ENCODE measurements around the gene HCRTR1.

The HCRTR1 gene

DNA sequence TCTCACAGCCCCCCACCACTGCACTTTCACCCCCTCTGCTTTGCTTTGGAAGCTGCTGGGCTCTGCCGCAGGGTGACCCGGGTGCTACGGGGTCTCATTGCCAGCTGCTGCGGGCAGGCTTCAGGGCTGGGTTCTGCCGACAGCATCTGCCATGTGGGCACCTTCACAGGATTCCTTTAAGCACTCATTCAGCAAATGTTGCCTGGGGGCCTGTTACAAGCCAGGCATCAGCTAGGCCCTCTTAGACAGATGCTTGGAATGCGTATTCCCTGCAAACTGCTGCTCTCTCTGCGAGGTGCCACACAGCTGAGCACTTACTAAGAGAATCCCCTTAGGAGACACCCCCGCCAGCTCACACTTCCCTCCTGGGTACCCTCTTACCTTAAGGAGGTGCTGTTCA lies 57.1 kb downstream of the HCRTR1 start:
- H3K4ac ChIP-seq (ENCODE audit: low read length): no peak overlapping the region
- H2BK15ac ChIP-seq (ENCODE audit: low read length): peak overlapping the region; percentile 4
- no peak overlapping the region for H3K4me2 ChIP-seq (ENCODE audit: insufficient read depth, low read length, poor library complexity, severe bottlenecking)
- no peak overlapping the region for H2BK5ac ChIP-seq (ENCODE audit: low read length)
- H3K4me3 ChIP-seq (ENCODE audit: low read length in 2 of 2): no peak overlapping the region
- no CpG with 5 or more reads among the region's 8 CpGs for WGBS, 2 donors (ENCODE audit: extremely low coverage in 2 of 2, insufficient read length in 2 of 2, insufficient replicate concordance in 1 of 2)
- no peak overlapping the region for H2BK120ac ChIP-seq (ENCODE audit: low read depth, low read length)
- no peak overlapping the region for H3K9ac ChIP-seq (ENCODE audit: low read depth, low read length, poor library complexity)
- no peak overlapping the region for H4K91ac ChIP-seq (ENCODE audit: low read depth, low read length, poor library complexity)
- H2BK12ac ChIP-seq (ENCODE audit: low read length): no peak overlapping the region
- H3K14ac ChIP-seq (ENCODE audit: low read length): no peak overlapping the region
- H3K36me3 ChIP-seq (replicated peaks in 1 of 2; ENCODE audit: control insufficient read depth in 2 of 2, insufficient read depth in 2 of 2, low read length in 2 of 2): no peaks in the 10 kb centered on the region
- peaks cover 0 to 5% of the 10 kb centered on the region in 2 donors for H3K4me1 ChIP-seq (ENCODE audit: control insufficient read depth in 2 of 2, insufficient read depth in 1 of 2, low read depth in 1 of 2, low read length in 2 of 2)
- H3K18ac ChIP-seq (ENCODE audit: low read length): no peak overlapping the region
- H2AFZ ChIP-seq (ENCODE audit: low read length): no peak overlapping the region
- no peak overlapping the region for H3K23ac ChIP-seq (ENCODE audit: low read depth, low read length, poor library complexity)
- H3K79me1 ChIP-seq (ENCODE audit: low read depth, low read length): no peaks in the 10 kb centered on the region
- H2AK5ac ChIP-seq (ENCODE audit: low read depth, low read length): peak overlapping the region; percentile 54
- H3K27me3 ChIP-seq (ENCODE audit: control insufficient read depth in 3 of 3, insufficient read depth in 3 of 3, low read depth in 1 of 3, low read length in 3 of 3): peaks cover 0 to 78% (median 0%) of the 10 kb centered on the region in 3 experiments
- no peak for DNase-seq (ENCODE audit: low spot score)
- no peaks in the 10 kb centered on the region for H3K9me3 ChIP-seq (replicated peaks in 1 of 2; ENCODE audit: control insufficient read depth in 2 of 2, insufficient read depth in 1 of 2, low read depth in 1 of 2, low read length in 2 of 2)
- no peak overlapping the region for H3K27ac ChIP-seq (replicated peaks; ENCODE audit: low read length)
- H4K8ac ChIP-seq (ENCODE audit: low read depth, low read length): no peak overlapping the region

DNA sequence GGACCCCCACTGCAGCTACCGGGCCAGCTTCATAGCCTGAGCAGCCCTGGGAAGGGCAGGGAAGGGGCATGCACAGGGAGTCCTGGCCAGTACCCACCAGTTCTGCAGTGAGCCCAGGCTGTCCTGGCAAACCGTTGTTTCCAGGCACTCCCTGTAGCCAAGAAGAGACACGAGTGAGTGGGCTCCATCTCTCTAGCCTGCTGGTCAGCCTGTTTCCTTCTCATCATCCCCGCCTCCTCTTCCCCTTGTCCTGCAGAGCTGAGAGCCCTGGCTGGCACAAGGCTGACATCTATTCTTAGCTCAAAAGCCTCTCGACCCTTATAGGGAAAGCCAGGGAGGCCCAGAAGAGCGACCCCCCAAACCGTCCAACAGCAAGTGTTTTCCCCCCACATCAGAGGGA lies 57.7 kb downstream of the HCRTR1 start:
- Histone ChIP-seq H3K4me1 (ENCODE audit: control insufficient read depth in 2 of 2, insufficient read depth in 1 of 2, low read depth in 1 of 2, low read length in 2 of 2) (peaks cover 0 to 4% of the 10 kb centered on the region in 2 donors), H3K79me1 (ENCODE audit: low read depth, low read length) (no peaks in the 10 kb centered on the region), H3K27ac (replicated peaks; ENCODE audit: low read length) (no peak overlapping the region), H4K91ac (ENCODE audit: low read depth, low read length, poor library complexity) (no peak overlapping the region), H3K4ac (ENCODE audit: low read length) (no peak overlapping the region), H2BK12ac (ENCODE audit: low read length) (no peak overlapping the region), H2AFZ (ENCODE audit: low read length) (no peak overlapping the region), H3K4me2 (ENCODE audit: insufficient read depth, low read length, poor library complexity, severe bottlenecking) (no peak overlapping the region), H3K36me3 (replicated peaks in 1 of 2; ENCODE audit: control insufficient read depth in 2 of 2, insufficient read depth in 2 of 2, low read length in 2 of 2) (no peaks in the 10 kb centered on the region), H2BK15ac (ENCODE audit: low read length) (no peak overlapping the region), H3K18ac (ENCODE audit: low read length) (peak overlapping the region; percentile 15), H3K4me3 (ENCODE audit: low read length in 2 of 2) (no peak overlapping the region), H4K8ac (ENCODE audit: low read depth, low read length) (no peak overlapping the region), H2AK5ac (ENCODE audit: low read depth, low read length) (no peak overlapping the region), H3K9ac (ENCODE audit: low read depth, low read length, poor library complexity) (no peak overlapping the region), H3K14ac (ENCODE audit: low read length) (no peak overlapping the region), H3K9me3 (replicated peaks in 1 of 2; ENCODE audit: control insufficient read depth in 2 of 2, insufficient read depth in 1 of 2, low read depth in 1 of 2, low read length in 2 of 2) (no peaks in the 10 kb centered on the region), H2BK5ac (ENCODE audit: low read length) (no peak overlapping the region), H3K23ac (ENCODE audit: low read depth, low read length, poor library complexity) (no peak overlapping the region), H2BK120ac (ENCODE audit: low read depth, low read length) (no peak overlapping the region), H3K27me3 (ENCODE audit: control insufficient read depth in 3 of 3, insufficient read depth in 3 of 3, low read depth in 1 of 3, low read length in 3 of 3) (peaks cover 0 to 74% (median 0%) of the 10 kb centered on the region in 3 experiments)
- WGBS, 2 donors (ENCODE audit: extremely low coverage in 2 of 2, insufficient read length in 2 of 2, insufficient replicate concordance in 1 of 2): no CpG with 5 or more reads among the region's 7 CpGs
- DNase-seq (ENCODE audit: low spot score): no peak

DNA sequence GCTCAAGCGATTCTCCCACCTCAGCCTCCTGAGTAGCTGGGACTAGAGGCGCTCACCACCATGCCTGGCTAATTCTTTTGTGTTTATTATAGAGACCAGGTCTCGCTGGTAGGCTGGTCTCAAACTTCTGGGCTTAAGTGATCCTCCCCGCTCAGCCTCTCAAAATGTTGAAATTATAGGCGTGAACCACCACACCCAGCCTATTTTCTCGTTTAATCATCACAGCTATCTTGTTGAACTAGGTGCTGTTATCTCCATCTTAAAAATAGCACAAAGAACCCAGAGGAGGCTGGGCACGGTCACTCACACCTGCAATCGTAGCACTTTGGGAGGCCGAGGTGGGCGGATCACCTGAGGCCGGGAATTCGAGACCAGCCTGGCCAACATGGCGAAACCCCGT lies 58.3 kb downstream of the HCRTR1 start:
- H3K4ac ChIP-seq (ENCODE audit: low read length): no peak overlapping the region
- H3K9me3 ChIP-seq (replicated peaks in 1 of 2; ENCODE audit: control insufficient read depth in 2 of 2, insufficient read depth in 1 of 2, low read depth in 1 of 2, low read length in 2 of 2): no peaks in the 10 kb centered on the region
- no peak overlapping the region for H2BK12ac ChIP-seq (ENCODE audit: low read length)
- H3K4me3 ChIP-seq (ENCODE audit: low read length in 2 of 2): no peak overlapping the region
- no peak overlapping the region for H3K27ac ChIP-seq (replicated peaks; ENCODE audit: low read length)
- no peak overlapping the region for H3K4me2 ChIP-seq (ENCODE audit: insufficient read depth, low read length, poor library complexity, severe bottlenecking)
- WGBS, 2 donors (ENCODE audit: extremely low coverage in 2 of 2, insufficient read length in 2 of 2, insufficient replicate concordance in 1 of 2): no CpG with 5 or more reads among the region's 14 CpGs
- H4K8ac ChIP-seq (ENCODE audit: low read depth, low read length): no peak overlapping the region
- H3K79me1 ChIP-seq (ENCODE audit: low read depth, low read length): no peaks in the 10 kb centered on the region
- no peak overlapping the region for H2BK5ac ChIP-seq (ENCODE audit: low read length)
- H3K9ac ChIP-seq (ENCODE audit: low read depth, low read length, poor library complexity): no peak overlapping the region
- no peak overlapping the region for H3K14ac ChIP-seq (ENCODE audit: low read length)
- H2BK15ac ChIP-seq (ENCODE audit: low read length): no peak overlapping the region
- no peak overlapping the region for H3K18ac ChIP-seq (ENCODE audit: low read length)
- peaks cover 0 to 1% of the 10 kb centered on the region in 2 donors for H3K4me1 ChIP-seq (ENCODE audit: control insufficient read depth in 2 of 2, insufficient read depth in 1 of 2, low read depth in 1 of 2, low read length in 2 of 2)
- no peak overlapping the region for H3K23ac ChIP-seq (ENCODE audit: low read depth, low read length, poor library complexity)
- H2AFZ ChIP-seq (ENCODE audit: low read length): no peak overlapping the region
- H3K27me3 ChIP-seq (ENCODE audit: control insufficient read depth in 3 of 3, insufficient read depth in 3 of 3, low read depth in 1 of 3, low read length in 3 of 3): peaks cover 0 to 69% (median 0%) of the 10 kb centered on the region in 3 experiments
- no peak for DNase-seq (ENCODE audit: low spot score)
- H2BK120ac ChIP-seq (ENCODE audit: low read depth, low read length): no peak overlapping the region
- no peak overlapping the region for H4K91ac ChIP-seq (ENCODE audit: low read depth, low read length, poor library complexity)
- no peak overlapping the region for H2AK5ac ChIP-seq (ENCODE audit: low read depth, low read length)
- no peaks in the 10 kb centered on the region for H3K36me3 ChIP-seq (replicated peaks in 1 of 2; ENCODE audit: control insufficient read depth in 2 of 2, insufficient read depth in 2 of 2, low read length in 2 of 2)

All from neuronal stem cell (in vitro differentiated cells).